GM23248 (cell line): ENCODE results near the gene GRAMD1B.

Experiments
- EZH2 ChIP-seq: fragments of 200-600 bp; sonication (generic); IDR thresholded peaks from 2 replicates; pipeline ENCODE4 v1.6.1; 2018; ENCODE audit warnings: antibody characterized with exemption, mild to moderate bottlenecking; ENCODE audit not compliant: insufficient read depth, poor library complexity, severe bottlenecking
- EZH2phosphoT487 ChIP-seq: fragments of 200-600 bp; sonication (generic); IDR thresholded peaks from 2 replicates; pipeline ENCODE4 v1.6.1; 2018; ENCODE audit warnings: antibody characterized with exemption, moderate library complexity, mild to moderate bottlenecking, low read depth; ENCODE audit not compliant: insufficient read depth

- no peak for TF ChIP-seq EZH2
- TF ChIP-seq EZH2phosphoT487 = no peak
These were observed 192.5 kb downstream of the GRAMD1B start for GRCh38 chr11:123622576-123622975.
